WTC11 (cell line): ENCODE results near the gene HSDL1. TPM values are rescaled to one million over a fixed set of nuclear protein-coding genes. Genes with fewer than 3 reads are reported as not detected.

Experiments used
- ARID4B ChIP-seq: sonication (generic); formaldehyde crosslinking; IDR thresholded peaks from 2 replicates; pipeline ENCODE4 v1.8.0; 2023; ENCODE audit warnings: missing genetic modification reagents, mild to moderate bottlenecking, borderline replicate concordance
- ATF3 ChIP-seq: sonication (generic); formaldehyde crosslinking; conservative IDR thresholded peaks from 2 replicates; pipeline ENCODE4 v1.8.1; 2022; ENCODE audit warnings: mild to moderate bottlenecking, missing genetic modification reagents
- ATF6 ChIP-seq: sonication (generic); formaldehyde crosslinking; IDR thresholded peaks from 2 replicates; pipeline ENCODE4 v1.8.1; 2023; ENCODE audit warnings: mild to moderate bottlenecking, missing genetic modification reagents
- CREB1 ChIP-seq: sonication (generic); formaldehyde crosslinking; IDR thresholded peaks from 2 replicates; pipeline ENCODE4 v1.8.0; 2023; ENCODE audit warnings: mild to moderate bottlenecking, missing genetic modification reagents
- CREM ChIP-seq: sonication (generic); formaldehyde crosslinking; IDR thresholded peaks from 2 replicates; pipeline ENCODE4 v1.8.1; 2022; ENCODE audit warnings: mild to moderate bottlenecking, missing genetic modification reagents, moderate library complexity
- EMX1 ChIP-seq: fragments of 250-450 bp; sonication (Bioruptor Pico); IDR thresholded peaks from 2 replicates; pipeline ENCODE4 v1.8.0; 2021; ENCODE audit warnings: mild to moderate bottlenecking
- ETV6 ChIP-seq: sonication (generic); formaldehyde crosslinking; IDR thresholded peaks from 2 replicates; pipeline ENCODE4 v1.8.1; 2022; ENCODE audit warnings: mild to moderate bottlenecking, missing genetic modification reagents
- FOXP4 ChIP-seq: sonication (generic); formaldehyde crosslinking; IDR thresholded peaks from 2 replicates; pipeline ENCODE4 v1.8.0; 2022; ENCODE audit warnings: mild to moderate bottlenecking, missing genetic modification reagents
- IRF2 ChIP-seq: sonication (generic); formaldehyde crosslinking; IDR thresholded peaks from 2 replicates; pipeline ENCODE4 v1.8.0; 2022; ENCODE audit warnings: low read depth, missing genetic modification reagents, borderline replicate concordance
- JUN ChIP-seq: sonication (generic); formaldehyde crosslinking; IDR thresholded peaks from 2 replicates; pipeline ENCODE4 v1.8.0; 2023; ENCODE audit warnings: mild to moderate bottlenecking, missing genetic modification reagents
- NR1H2 ChIP-seq: sonication (generic); formaldehyde crosslinking; IDR thresholded peaks from 2 replicates; pipeline ENCODE4 v1.9.0; 2021; ENCODE audit warnings: mild to moderate bottlenecking, moderate library complexity, missing genetic modification reagents
- NR2C2 ChIP-seq: sonication (generic); formaldehyde crosslinking; IDR thresholded peaks from 2 replicates; pipeline ENCODE4 v1.8.0; 2022; ENCODE audit warnings: mild to moderate bottlenecking, missing genetic modification reagents
- OVOL2 ChIP-seq: fragments of 250-450 bp; sonication (Bioruptor Pico); IDR thresholded peaks from 2 replicates; pipeline ENCODE4 v1.9.0; 2021; ENCODE audit warnings: mild to moderate bottlenecking, borderline replicate concordance
- SMAD4 ChIP-seq: sonication (generic); formaldehyde crosslinking; IDR thresholded peaks from 2 replicates; pipeline ENCODE4 v1.8.0; 2022; ENCODE audit warnings: mild to moderate bottlenecking, missing genetic modification reagents
- SP1 ChIP-seq: sonication (generic); formaldehyde crosslinking; conservative IDR thresholded peaks from 2 replicates; pipeline ENCODE4 v1.8.1; 2022; ENCODE audit warnings: missing genetic modification reagents
- TCF7 ChIP-seq: sonication (generic); formaldehyde crosslinking; IDR thresholded peaks from 2 replicates; pipeline ENCODE4 v1.8.0; 2022; ENCODE audit warnings: mild to moderate bottlenecking, low read depth, missing genetic modification reagents, moderate library complexity
- TEAD4 ChIP-seq: sonication (generic); formaldehyde crosslinking; IDR thresholded peaks from 2 replicates; pipeline ENCODE4 v1.8.0; 2022; ENCODE audit warnings: mild to moderate bottlenecking, missing genetic modification reagents
- ZBTB21 ChIP-seq: sonication (generic); formaldehyde crosslinking; IDR thresholded peaks from 2 replicates; pipeline ENCODE4 v1.8.1; 2023; ENCODE audit warnings: mild to moderate bottlenecking, missing genetic modification reagents, borderline replicate concordance
- ZNF121 ChIP-seq: sonication (generic); formaldehyde crosslinking; IDR thresholded peaks from 2 replicates; pipeline ENCODE4 v1.8.0; 2023; ENCODE audit warnings: missing genetic modification reagents
- ZNF317 ChIP-seq: sonication (generic); formaldehyde crosslinking; IDR thresholded peaks from 2 replicates; pipeline ENCODE4 v1.8.1; 2023; ENCODE audit warnings: low read depth, mild to moderate bottlenecking, moderate library complexity, missing genetic modification reagents, borderline replicate concordance
- ZNF396 ChIP-seq: fragments of 250-450 bp; sonication (Bioruptor Pico); IDR thresholded peaks from 2 replicates; pipeline ENCODE4 v1.8.0; 2021; ENCODE audit warnings: mild to moderate bottlenecking, moderate library complexity, borderline replicate concordance
- ZNF416 ChIP-seq: fragments of 250-450 bp; sonication (Bioruptor Pico); IDR thresholded peaks from 2 replicates; pipeline ENCODE4 v1.9.0; 2021; ENCODE audit warnings: mild to moderate bottlenecking, inconsistent platforms
- ZNF512 ChIP-seq: sonication (generic); formaldehyde crosslinking; IDR thresholded peaks from 2 replicates; pipeline ENCODE4 v1.8.1; 2022; ENCODE audit warnings: missing genetic modification reagents, borderline replicate concordance
- total RNA-seq: library from RNA; stranded (reverse); gene quantifications from 3 replicates; pipeline ENCODE4 v1.2.3, GENCODE V29; 2021
- TF ChIP-seq, protein P1 (sequence below): sonication (generic); formaldehyde crosslinking; IDR thresholded peaks from 2 replicates; pipeline ENCODE4 v1.8.0; 2022; ENCODE audit warnings: missing genetic modification reagents
- TF ChIP-seq, protein P2 (sequence below): fragments of 250-450 bp; sonication (Bioruptor Pico); IDR thresholded peaks from 2 replicates; pipeline ENCODE4 v1.8.0; 2021; ENCODE audit warnings: mild to moderate bottlenecking

The HSDL1 gene
- total RNA-seq, 1 experiment from 2014 or later, result 48.6 TPM

DNA sequence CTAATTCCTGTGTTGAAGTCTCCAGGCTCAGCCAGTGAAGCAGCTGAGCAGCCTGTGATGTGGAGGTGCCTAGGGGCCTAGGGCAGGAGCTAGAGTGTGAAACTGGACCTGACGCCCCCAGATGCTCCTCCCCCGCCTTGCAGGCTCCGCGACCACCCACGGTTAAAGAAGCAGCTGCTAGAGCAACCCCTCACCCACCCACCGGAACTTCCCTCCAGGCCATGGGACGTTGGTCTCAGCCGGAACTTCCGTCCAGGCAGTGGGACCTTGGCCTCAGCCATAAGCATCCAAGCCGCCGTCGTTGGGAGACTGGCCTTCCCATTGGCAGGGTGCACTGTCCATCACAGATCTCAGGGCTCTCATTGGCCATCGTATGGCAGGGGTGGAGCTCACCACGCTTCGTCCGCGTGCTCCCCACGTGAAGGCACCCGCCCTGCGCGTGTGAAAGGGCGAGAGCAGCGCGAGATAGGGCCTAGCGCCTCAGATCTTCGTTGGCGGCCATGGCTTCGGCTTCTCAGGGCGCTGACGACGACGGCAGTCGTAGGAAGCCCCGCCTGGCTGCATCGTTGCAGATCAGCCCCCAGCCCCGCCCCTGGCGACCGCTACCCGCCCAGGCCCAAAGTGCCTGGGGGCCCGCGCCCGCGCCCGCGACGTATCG lies 45.9 kb upstream of the HSDL1 start, which contains the start of gene ADAD2 (continued):
- TF ChIP-seq ATF6 (CRISPR knock-in tag), result no peak
- no peak for TF ChIP-seq TEAD4 (CRISPR knock-in tag)
- TF ChIP-seq IRF2 (CRISPR knock-in tag), result no peak
- TF ChIP-seq ARID4B (CRISPR knock-in tag), result no peak
- peak; percentile 50; the same call in 1 of the 2 replicates for TF ChIP-seq SP1
- no peak for TF ChIP-seq CREM (CRISPR knock-in tag)
- no peak for TF ChIP-seq ZNF512 (CRISPR knock-in tag)
- TF ChIP-seq CREB1 (CRISPR knock-in tag), result no peak
- no peak for TF ChIP-seq NR1H2 (CRISPR knock-in tag)
- TF ChIP-seq, protein P1, sequence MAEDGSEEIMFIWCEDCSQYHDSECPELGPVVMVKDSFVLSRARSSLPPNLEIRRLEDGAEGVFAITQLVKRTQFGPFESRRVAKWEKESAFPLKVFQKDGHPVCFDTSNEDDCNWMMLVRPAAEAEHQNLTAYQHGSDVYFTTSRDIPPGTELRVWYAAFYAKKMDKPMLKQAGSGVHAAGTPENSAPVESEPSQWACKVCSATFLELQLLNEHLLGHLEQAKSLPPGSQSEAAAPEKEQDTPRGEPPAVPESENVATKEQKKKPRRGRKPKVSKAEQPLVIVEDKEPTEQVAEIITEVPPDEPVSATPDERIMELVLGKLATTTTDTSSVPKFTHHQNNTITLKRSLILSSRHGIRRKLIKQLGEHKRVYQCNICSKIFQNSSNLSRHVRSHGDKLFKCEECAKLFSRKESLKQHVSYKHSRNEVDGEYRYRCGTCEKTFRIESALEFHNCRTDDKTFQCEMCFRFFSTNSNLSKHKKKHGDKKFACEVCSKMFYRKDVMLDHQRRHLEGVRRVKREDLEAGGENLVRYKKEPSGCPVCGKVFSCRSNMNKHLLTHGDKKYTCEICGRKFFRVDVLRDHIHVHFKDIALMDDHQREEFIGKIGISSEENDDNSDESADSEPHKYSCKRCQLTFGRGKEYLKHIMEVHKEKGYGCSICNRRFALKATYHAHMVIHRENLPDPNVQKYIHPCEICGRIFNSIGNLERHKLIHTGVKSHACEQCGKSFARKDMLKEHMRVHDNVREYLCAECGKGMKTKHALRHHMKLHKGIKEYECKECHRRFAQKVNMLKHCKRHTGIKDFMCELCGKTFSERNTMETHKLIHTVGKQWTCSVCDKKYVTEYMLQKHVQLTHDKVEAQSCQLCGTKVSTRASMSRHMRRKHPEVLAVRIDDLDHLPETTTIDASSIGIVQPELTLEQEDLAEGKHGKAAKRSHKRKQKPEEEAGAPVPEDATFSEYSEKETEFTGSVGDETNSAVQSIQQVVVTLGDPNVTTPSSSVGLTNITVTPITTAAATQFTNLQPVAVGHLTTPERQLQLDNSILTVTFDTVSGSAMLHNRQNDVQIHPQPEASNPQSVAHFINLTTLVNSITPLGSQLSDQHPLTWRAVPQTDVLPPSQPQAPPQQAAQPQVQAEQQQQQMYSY, result 0 out of 2 replicates have a peak, but pooled peaks have one; percentile 30
- TF ChIP-seq JUN (CRISPR knock-in tag), result no peak
- TF ChIP-seq ZNF121 (CRISPR knock-in tag), result 0 out of 2 replicates have a peak, but pooled peaks have one; percentile 4
- no peak for TF ChIP-seq OVOL2 (CRISPR knock-in tag)
- no peak for TF ChIP-seq ZNF416 (CRISPR knock-in tag)
- TF ChIP-seq ZNF396, result no peak
- no peak for TF ChIP-seq SMAD4
- no peak for TF ChIP-seq ZBTB21 (CRISPR knock-in tag)
- no peak for TF ChIP-seq ETV6 (CRISPR knock-in tag)
- TF ChIP-seq NR2C2, result no peak
- no peak for TF ChIP-seq EMX1
- no peak for TF ChIP-seq ATF3 (CRISPR knock-in tag)
- no peak for TF ChIP-seq ZNF317 (CRISPR knock-in tag)
- TF ChIP-seq FOXP4 (CRISPR knock-in tag), result 0 out of 2 replicates have a peak, but pooled peaks have one; percentile 51
- TF ChIP-seq, protein P2, sequence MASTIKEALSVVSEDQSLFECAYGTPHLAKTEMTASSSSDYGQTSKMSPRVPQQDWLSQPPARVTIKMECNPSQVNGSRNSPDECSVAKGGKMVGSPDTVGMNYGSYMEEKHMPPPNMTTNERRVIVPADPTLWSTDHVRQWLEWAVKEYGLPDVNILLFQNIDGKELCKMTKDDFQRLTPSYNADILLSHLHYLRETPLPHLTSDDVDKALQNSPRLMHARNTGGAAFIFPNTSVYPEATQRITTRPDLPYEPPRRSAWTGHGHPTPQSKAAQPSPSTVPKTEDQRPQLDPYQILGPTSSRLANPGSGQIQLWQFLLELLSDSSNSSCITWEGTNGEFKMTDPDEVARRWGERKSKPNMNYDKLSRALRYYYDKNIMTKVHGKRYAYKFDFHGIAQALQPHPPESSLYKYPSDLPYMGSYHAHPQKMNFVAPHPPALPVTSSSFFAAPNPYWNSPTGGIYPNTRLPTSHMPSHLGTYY (CRISPR knock-in tag), result no peak
- TF ChIP-seq TCF7 (CRISPR knock-in tag), result no peak
